LHCN-M2 (cell line): ENCODE measurements around the gene ZEB1. TPM values are rescaled to one million over a fixed set of nuclear protein-coding genes. Genes with fewer than 3 reads are reported as not detected.
"Not testable (repeated sequence)": the region's sequence is repeated elsewhere in the genome, so short reads cannot be mapped to it uniquely, and the experiment has no call there.

Experiments used
- DNase-seq: peaks from one replicate; pipeline ENCODE4 v3.0.0-alpha.2; 2012; ENCODE audit warnings: low read depth
- total RNA-seq: library from RNA; depleted of rRNA; stranded (reverse); fragments of >200 nt; gene quantifications from 2 replicates; pipeline ENCODE4 v1.2.3, GENCODE V29; 2014

Gene ZEB1
- total RNA-seq, 1 experiment from 2014 or later, result 83.5 TPM

GRCh38 chr10:31366703-31367102 is 47.7 kb downstream of the ZEB1 start:
- no peak for DNase-seq

GRCh38 chr10:31368724-31369123 is 49.7 kb downstream of the ZEB1 start:
- DNase-seq, result no peak

GRCh38 chr10:31372439-31372838 is 53.4 kb downstream of the ZEB1 start:
- DNase-seq, result no peak

GRCh38 chr10:31374146-31374696 is 55.2 kb downstream of the ZEB1 start:
- peak; percentile 20 for DNase-seq

GRCh38 chr10:31381171-31381570 is 62.2 kb downstream of the ZEB1 start:
- no peak for DNase-seq

GRCh38 chr10:31381766-31382316 is 62.8 kb downstream of the ZEB1 start:
- DNase-seq, result peak; percentile 69

GRCh38 chr10:31383810-31384588 is 65.0 kb downstream of the ZEB1 start:
- DNase-seq, result no peak

GRCh38 chr10:31384589-31384949 is 65.6 kb downstream of the ZEB1 start:
- no peak for DNase-seq

GRCh38 chr10:31390804-31391203 is 71.8 kb downstream of the ZEB1 start:
- DNase-seq, result peak; percentile 86

GRCh38 chr10:31393844-31394243 is 74.8 kb downstream of the ZEB1 start:
- DNase-seq, result no peak

GRCh38 chr10:31395695-31396094 is 76.7 kb downstream of the ZEB1 start:
- peak; percentile 55 for DNase-seq

- no peak for DNase-seq
These were observed 77.4 kb downstream of the ZEB1 start for GRCh38 chr10:31396376-31396775.

- DNase-seq, result no peak
These were observed 78.8 kb downstream of the ZEB1 start for GRCh38 chr10:31397852-31398251.

GRCh38 chr10:31399171-31399570 is 80.2 kb downstream of the ZEB1 start:
- DNase-seq, result peak; percentile 58

- peak; percentile 51 for DNase-seq
These were observed 80.6 kb downstream of the ZEB1 start for GRCh38 chr10:31399631-31400030.

GRCh38 chr10:31401287-31401686 is 82.3 kb downstream of the ZEB1 start:
- DNase-seq, result no peak

GRCh38 chr10:31404640-31405039 is 85.6 kb downstream of the ZEB1 start:
- peak; percentile 26 for DNase-seq

- not testable (repeated sequence) for DNase-seq
These were observed 86.8 kb downstream of the ZEB1 start for GRCh38 chr10:31405829-31406228.

- not testable (repeated sequence) for DNase-seq
These were observed 93.4 kb downstream of the ZEB1 start for GRCh38 chr10:31412397-31412796.

GRCh38 chr10:31413325-31413724 is 94.3 kb downstream of the ZEB1 start:
- DNase-seq, result no peak

- DNase-seq, result no peak
These were observed 99.5 kb downstream of the ZEB1 start for GRCh38 chr10:31418481-31418880.

- peak; percentile 64 for DNase-seq
These were observed 100.5 kb downstream of the ZEB1 start for GRCh38 chr10:31419394-31420063.

GRCh38 chr10:31421322-31421721 is 102.3 kb downstream of the ZEB1 start:
- no peak for DNase-seq
